Putamen (tissue), 1 donor: ENCODE data around the gene TMEM255B.
"Not testable (repeated sequence)": the region's sequence is repeated elsewhere in the genome, so short reads cannot be mapped to it uniquely, and the experiment has no call there.

Source experiments
- DNase-seq: peaks from one replicate; pipeline ENCODE4 v3.0.0-alpha.2; 2016; ENCODE audit warnings: low spot score

Gene TMEM255B

DNA sequence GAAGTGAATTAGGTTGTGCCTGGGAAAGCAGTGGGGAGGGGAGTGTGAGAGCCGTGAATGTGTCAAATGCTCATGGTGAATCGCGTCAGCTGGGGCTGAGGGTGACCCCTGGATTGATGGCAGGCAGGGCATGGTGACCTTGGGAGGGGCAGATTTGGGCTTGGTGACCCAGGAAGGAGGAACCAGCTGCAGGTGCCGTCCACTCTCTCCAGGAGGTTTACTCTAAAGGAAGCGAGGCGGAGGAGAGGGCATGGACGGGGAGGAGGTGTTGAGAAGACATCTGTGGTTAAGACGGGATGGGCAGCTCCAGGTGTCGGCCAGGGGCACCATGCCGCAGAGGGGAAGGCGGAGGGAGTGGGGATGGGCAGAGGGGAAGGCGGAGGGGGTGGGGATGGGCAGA, 28.7 kb downstream of the TMEM255B start:
- no peak for DNase-seq

DNA sequence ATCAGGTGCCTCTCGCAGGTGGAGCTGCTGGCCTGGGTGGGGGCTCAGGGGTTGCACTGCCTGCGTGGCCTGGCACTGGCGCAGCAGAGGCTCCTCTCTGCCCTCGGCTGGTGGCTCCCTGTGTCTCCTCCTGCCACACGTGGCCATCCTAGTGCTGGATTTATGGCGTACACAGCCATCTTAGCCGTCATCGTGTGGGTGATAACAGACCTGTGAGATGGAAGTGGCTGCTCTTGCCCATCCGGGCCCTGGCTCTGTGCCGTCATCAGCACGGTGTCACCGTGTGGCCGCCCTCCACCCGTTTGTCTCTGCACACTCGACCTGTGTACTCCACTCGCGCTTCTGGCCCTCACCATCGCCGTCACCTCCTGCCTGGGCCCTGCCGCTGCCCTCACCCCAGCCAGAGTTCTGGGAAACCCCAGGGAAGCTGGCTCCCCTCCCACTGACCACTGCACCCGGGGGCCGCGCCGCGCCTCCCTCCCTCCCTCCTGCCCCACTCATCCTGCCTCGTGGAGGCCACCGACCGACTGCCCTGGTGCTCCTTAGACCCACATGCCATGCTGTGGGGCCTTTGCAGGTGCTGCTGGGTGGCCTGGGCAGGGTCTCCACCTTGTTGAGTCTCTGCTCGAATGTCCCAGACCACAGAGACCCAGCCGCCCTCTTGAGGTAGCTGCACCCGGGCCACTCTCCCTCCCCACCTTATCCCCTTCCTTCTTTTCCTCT, 29.5 kb downstream of the TMEM255B start:
- DNase-seq = no peak

DNA sequence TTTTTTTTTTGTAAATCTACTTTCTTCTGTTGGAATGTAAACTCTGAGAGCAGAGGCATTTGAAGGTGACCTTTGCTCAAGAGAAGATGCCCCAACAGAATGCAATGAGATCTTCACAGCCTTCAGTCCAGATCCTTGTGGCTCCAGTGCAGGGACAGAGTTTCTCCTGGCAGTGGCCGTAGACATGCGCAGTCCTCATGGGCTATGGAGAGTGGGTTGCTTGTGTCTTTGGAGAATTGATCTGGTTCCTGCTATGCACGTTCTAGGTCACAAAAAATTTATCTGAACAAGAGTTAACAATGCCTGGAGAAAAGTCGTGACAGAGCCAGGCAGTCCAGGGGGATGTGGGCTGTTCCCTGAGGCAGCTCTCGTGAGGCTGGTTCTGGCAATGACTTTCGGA, 30.1 kb downstream of the TMEM255B start:
- no peak for DNase-seq

DNA sequence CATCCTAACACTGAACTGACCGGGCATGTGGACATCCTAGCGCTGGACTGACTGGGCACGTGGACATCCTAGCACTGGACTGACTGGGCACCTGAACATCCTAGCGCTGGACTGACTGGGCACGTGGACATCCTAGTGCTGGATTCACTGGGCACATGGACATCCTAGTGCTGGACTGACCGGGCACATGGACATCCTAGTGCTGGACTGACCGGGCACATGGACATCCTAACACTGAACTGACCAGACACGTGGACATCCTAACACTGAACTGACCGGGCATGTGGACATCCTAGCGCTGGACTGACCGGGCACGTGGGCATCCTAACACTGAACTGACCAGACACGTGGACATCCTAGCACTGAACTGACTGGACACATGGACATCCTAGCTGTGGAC, 30.9 kb downstream of the TMEM255B start:
- DNase-seq = not testable (repeated sequence)

DNA sequence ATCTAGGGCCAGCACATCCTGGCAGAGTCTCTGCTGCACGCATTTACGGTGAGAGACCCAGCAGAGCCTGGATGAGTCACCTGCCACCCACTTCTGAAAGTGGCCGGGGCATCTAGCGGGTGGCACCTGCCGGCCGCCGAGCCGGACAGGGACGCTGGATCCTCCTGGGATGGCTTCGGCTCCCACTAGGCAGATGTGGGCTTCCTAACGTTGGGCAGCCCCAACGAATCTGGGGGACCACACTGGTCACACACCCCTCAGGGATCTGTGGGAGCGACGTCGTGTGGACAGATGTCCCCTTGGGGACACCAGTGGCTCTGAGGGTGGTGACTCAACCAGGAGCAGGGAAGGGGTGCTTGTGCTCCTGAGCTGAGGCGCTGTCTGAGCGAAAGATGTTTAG, 32.2 kb downstream of the TMEM255B start:
- no peak for DNase-seq

DNA sequence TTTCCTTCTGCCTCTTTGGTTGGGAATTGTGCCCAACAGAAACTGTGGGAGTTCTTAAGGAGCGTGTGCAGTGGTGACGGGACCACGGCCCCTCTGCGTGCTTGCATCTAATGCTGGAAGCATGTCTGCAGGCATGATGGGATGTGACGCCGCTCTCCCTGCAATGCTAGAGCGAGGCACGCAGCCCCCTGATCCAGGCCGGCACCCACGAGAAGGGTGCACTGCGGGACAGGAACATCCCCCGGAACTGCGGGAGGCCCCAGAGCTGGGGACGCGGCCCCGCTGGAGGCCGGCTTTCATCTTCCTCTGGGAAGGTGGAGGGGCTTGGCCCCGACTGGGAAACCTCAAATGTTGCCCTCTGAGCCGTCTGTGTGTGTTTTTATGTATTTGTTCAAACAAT, 32.7 kb downstream of the TMEM255B start:
- no peak for DNase-seq

DNA sequence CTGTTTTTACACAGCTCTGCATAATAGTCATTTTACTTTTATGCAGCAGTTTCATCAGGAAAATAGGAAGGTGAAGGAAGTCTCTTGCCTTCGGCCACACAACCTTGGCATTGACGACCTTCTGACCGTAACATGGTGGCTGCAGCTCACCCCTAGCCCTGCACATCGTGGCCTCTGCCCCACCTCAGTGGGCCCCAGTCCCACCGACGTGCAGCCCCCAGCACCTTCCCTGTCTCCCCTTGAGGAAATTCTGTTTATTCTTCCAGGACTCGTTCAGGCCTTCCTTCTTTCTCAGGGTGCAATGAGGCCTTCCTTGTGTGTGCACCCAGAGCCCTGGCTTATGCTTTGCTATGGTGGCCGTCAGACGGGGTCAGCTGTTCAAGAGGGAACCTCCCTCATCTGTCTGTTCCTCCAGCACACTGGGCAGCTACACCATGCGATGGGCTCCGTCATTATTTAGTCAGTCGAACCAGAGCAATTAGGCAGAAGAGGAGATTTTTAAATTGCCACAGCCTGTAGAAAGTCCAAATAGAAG, 33.3 kb downstream of the TMEM255B start:
- no peak for DNase-seq

DNA sequence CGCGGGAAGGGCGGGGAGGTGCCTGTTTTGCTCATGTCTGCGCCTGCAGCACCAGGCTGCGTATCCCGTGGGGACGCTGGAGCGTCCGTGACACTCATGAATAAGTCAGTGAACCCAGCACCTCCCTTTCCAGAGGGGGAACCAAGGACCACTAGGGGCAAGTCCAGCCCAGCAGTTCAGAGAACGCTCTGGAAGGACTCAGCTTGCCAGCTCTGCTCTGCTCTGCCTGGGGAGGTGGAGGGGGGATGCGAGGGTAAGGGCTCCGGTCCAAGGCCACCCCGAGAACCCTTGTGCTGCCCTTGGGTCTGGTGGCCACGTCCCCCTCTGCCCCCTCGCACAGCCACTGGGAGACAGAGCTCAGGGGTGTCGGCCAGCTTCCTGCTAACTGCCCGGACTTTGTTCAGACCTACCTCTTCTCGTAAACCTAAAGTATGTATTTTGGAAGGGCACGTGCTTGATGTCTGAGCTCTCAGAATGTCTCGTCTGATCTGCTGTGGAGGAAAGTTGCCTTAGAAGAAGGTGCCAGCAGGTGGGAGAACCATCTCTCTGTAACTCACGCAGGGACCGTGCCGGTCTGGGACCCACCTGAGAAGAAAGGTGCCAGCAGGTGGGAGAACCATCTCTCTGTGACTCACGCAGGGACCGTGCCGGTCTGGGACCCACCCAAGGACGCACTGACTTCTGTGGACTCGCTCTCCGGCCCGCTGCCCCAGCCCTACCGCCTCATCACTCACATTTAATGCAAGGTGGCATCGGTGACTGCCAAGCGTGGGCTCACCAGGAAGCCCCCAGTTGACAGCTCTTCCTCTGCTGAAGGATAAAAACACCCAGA, 34.1 kb downstream of the TMEM255B start:
- no peak for DNase-seq

DNA sequence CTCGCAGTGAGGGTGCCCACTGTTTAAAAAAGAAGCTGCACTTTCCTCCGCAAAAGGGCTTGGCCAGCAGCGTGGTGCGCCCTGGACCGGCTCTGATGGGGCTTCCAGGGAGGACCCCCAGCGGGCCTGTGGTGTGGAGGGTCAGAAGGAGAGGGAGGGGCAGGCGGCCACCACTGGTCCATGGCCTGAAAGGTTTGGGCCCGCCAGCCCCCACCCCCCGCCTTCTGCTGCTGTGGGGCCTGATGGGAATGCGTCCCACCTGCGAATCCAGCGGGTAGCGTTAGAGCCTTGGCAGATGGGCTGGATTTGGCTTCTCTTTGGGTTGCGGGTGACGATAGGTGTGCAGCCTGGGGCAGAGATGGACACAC, 34.7 kb downstream of the TMEM255B start:
- no peak for DNase-seq

DNA sequence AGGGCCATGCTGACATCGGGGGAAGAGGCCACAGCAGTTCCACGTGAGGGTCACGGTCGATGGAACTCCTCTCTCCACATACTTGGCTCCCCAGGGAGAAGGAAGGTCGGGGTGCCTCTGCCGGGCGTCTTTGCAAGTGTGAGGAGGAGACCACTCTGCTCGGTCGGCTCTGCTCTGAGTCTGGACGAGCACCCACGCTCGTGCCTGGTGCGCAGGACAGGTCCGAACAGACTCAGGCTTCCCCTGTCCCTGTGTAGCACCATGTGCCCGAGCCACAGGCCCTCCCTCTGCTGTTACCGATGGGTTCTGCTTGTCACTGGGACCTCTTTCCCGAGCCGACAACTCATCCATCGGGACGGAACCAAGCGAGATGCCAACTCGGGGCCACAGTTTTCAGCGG, 35.1 kb downstream of the TMEM255B start:
- DNase-seq = no peak

DNA sequence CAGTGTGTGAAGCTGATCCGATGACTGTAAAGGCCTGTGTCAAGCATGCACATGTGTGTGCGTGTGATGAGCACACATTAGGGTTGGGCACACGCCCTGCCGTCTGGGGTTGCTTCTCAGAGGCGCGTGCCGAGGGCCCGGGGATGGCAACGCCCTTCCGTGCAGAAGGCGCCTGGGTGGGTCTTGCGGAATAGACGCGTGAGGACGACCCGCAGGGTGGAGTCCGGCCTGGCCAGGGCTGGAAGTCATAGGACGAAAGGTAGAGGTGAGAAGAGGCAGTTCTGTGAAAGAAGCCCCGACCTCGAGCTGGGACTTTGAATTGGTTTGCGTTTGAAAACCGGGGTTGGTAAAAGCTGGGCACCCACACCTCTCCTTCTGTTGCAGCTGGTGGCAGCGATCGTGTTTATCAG, 35.7 kb downstream of the TMEM255B start:
- no peak for DNase-seq

DNA sequence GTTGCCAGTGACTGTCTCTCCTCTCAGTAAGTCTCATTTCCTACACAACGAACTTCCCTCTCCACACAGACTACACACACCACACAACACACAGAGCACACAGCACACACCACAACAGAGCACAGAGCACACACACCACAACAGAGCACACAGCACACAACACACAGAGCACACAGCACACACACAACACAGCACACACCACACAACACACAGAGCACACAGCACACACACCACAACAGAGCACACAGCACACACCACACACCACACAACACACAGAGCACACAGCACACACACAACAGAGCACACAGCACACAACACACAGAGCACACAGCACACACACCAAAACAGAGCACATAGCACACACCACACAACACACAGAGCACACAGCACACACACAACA, 36.3 kb downstream of the TMEM255B start:
- DNase-seq = not testable (repeated sequence)

DNA sequence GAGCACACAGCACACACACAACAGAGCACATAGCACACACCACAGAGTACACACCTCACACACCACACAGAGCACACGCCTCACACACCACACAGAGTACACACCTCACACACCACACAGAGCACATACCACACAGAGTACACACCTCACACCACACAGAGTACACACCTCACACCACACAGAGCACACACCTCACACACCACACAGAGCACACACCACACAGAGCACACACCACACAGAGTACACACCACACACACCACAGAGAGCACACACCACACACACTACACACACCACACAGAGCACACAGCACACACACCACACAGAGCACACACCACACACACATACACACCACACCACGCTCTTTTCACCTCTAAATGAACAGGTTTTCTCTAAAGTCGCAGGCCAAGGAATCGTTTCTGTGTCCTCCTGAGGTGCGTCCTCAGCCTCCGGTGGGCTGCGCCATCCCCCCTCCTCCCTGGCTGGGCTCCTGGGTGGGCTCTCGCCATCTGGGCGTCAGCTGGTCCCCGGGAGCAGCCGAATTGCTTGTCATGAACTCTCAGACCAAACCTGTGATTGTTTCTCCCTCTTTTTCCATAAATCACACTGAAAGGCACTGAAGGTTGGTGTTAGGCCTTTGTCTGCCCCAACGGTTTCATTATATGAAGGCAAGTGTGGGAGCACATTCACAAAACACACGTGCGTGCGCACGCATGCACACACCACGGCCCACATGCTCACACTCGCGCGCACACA, 37.4 kb downstream of the TMEM255B start:
- no peak for DNase-seq

DNA sequence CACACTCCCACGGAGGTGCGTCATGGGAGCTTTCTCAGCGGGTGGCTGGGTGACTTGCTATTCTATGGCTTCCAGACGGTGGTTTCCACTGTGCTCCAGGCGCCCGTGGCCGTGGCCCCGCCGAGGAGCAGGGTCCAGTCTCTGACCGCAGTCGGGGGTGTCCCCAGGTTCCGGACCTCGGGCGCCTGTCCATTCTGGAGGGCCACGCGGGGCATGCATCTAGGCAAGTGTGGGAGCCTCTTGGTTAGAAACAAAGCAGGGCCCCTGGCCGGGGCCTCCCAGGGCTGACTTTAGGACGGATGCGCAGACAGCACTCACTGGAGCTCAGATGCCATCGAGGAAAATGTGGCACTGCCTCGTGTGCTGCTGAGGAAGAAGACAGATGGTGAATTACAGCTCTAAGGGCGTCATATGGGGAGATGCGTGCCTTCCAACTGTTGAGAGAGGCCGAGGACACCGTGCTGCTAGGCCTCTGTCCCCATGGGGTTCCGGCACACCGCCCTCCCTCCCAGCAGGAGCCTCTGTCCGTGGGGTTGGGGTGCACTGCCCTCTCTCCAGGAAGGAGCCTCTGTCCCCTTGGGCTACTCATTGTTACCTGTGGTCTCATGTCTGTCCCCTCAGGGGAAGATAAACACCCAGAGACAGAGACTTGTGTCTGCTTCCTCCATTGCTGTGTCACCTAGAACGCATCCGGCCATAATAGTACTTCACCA, 38.1 kb downstream of the TMEM255B start:
- DNase-seq = no peak

DNA sequence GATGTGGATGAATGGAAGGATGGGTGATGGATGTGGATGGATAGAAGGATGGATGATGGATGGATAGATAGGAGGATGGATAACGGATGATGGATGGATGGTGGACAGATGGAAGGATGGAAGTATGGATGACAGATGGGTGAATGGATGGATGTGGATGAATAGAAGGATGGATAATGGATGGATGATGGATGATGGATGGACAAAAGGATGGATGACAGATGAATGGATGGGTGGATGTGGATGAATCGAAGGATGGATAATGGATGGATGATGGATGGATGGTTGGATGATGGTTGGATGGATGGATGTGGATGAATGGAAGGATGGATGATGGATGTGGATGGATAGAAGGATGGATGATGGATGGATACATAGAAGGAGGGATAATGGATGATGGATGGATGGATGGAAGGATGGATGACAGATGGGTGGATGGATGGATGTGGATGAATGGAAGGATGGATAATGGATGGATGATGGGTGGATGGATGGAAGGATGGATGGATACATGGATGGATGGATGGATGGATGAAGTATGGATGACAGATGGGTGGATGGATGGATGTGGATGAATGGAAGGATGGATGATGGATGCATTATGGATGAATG, 39.3 kb downstream of the TMEM255B start:
- no peak for DNase-seq

DNA sequence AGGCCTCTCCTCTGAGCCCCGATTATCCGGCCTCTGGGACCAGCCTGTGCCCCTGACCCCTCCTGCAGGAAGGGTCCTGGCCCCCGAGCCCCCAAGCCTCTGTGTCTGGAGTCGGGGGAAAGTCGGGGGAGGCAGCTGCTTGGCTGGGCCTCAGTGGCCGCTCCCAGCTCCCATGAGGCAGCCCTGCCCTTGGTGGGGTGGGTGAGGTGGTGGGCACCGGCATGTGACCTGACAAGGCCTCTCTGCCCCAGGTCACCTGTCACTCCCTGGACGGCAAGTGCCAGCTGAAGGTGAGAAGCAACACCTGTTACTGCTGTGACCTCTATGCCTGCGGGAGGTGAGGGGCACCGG, 41.5 kb downstream of the TMEM255B start:
- no peak for DNase-seq

DNA sequence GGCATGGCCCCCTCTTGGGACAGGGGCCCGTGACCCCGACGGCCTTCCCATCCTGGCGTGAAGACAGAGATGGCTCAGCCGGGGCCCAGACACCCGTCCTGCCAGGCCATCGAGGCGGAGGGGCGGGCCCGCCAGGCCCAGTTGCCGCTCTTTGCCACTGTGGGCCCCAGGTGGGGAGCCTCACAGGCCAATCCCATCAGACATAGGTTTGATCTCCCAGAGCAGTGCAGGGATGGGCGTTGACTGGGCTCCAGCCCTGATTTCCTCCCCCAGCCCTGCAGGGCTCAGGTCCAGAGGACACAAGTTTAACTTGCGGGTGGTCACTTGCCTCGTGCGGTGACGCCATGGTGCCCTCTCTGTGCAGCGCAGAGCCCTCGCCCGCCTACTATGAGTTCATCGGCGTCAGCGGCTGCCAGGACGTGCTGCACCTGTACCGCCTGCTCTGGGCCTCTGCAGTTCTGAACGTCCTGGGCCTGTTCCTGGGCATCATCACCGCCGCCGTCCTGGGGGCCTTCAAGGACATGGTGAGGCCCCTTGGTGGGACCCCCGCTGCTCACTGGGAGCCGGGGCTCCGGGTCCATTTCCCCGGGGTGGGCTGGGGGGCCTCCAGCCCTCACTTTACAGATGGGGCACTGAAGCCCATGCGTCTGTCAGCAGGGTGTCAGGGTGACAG, 42.4 kb downstream of the TMEM255B start:
- DNase-seq = no peak

DNA sequence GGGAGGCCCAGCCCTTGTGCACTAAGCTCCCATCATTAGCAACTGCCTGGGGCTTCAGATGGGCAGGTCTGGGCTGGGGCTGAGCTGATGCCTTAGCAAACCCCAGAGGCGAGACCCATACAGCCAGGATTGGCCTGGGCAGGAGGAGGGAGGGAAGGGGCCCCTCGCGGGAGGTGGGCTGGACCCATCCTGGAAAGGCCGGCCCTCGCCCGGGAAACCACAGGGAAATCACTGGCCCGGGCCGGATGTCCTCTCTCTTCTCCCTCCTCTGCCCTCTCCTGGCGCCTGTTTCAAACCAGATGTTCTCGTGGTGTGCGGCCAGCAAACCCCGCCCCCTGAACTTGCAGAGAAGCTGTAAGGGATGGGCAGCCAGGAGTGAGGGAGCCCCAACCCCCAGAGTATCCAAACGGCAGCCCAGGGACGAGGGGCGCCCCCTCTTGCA, 43.1 kb downstream of the TMEM255B start:
- no peak for DNase-seq

DNA sequence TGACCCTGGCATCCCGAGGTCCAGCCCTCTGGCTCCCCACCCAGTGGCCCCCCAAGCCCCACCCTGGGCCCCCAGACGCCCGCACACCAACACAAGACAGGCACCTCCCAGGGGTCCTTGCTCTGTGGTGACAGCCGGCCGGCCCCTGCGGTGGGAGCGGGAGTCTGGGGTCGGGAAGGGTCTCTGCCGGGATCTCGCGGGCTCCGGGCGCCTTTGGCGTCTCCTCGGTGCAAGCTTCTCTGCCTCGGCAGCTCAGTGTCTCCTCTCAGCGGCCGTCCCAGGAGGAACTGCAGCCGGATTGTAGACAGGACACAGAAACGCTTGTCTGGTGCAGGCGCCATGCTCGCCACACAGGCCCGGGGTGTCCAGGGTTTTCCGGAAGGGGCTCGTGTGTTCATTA, 43.7 kb downstream of the TMEM255B start:
- no peak for DNase-seq

DNA sequence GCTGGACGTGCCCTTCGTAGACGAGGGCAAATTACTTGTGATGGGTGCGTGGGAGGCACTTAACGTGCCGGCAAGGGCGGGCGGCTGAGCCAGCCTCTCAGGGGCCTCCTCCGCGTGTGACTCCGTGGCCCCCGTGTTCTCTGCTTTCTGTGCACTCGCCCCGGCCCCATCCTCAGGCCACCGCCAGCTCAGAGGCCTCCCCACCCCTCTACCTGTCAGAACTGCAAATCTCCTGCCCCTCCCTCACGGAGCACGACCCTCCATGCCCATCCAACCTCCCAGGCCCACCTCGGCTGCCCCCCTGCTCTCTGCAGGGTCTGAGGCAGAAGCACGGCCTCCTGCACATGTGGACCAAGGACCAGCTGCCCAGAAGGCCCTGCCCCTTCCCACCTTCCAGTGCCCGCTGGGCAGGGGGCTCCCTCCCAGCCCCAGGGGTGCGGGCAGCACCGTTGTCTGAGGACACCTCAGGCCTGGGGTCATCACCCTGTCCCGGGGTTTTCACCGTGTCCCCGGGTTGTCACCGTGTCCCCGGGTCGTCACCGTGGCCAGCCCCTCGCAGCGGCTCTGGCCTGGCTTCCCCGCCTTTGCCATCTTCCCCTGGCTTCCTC, 44.5 kb downstream of the TMEM255B start:
- no peak for DNase-seq
